HG02588 (cell line): ENCODE measurements around the gene NT5C3A.
"Not testable (repeated sequence)": the region's sequence is repeated elsewhere in the genome, so short reads cannot be mapped to it uniquely, and the experiment has no call there.

Experiments
- ATAC-seq: cut with Tn5 transposase; IDR thresholded peaks from one replicate; pipeline ENCODE4 v1.9.1; 2021; ENCODE audit warnings: mild to moderate bottlenecking, moderate library complexity; ENCODE audit not compliant: unreplicated experiment

The NT5C3A gene

GRCh38 chr7:33062023-33062781 is at the start of gene NT5C3A:
NT5C3A (minus strand) TSS chr7:33062776; CDS start chr7:33062705, 71 bp downstream.
- peak; percentile 41 for ATAC-seq

- no peak for ATAC-seq
These were observed 49.0 kb upstream of the NT5C3A start for GRCh38 chr7:33111614-33112013.

GRCh38 chr7:33109758-33110238 is 47.2 kb upstream of the NT5C3A start:
- no peak for ATAC-seq

GRCh38 chr7:33109005-33109757 is 46.6 kb upstream of the NT5C3A start, which contains the start of gene RP9:
RP9 (minus strand) TSS chr7:33109404; CDS start chr7:33109372, 32 bp downstream.
- peak; percentile 87 for ATAC-seq

GRCh38 chr7:33108554-33109004 is 46.0 kb upstream of the NT5C3A start:
- peak; percentile 4 for ATAC-seq

- ATAC-seq = peak; percentile 39
These were observed 44.8 kb upstream of the NT5C3A start for GRCh38 chr7:33107136-33108066.

GRCh38 chr7:33101906-33102305 is 39.3 kb upstream of the NT5C3A start:
- ATAC-seq = no peak

- ATAC-seq = no peak
These were observed 38.2 kb upstream of the NT5C3A start for GRCh38 chr7:33100770-33101169.

GRCh38 chr7:33099154-33099940 is 36.8 kb upstream of the NT5C3A start:
- ATAC-seq = no peak

GRCh38 chr7:33094745-33095275 is 32.2 kb upstream of the NT5C3A start:
- ATAC-seq = not testable (repeated sequence)

- ATAC-seq = no peak
These were observed 30.7 kb upstream of the NT5C3A start for GRCh38 chr7:33093266-33093665.

- ATAC-seq = no peak
These were observed 29.1 kb upstream of the NT5C3A start for GRCh38 chr7:33091641-33092191.

GRCh38 chr7:33091111-33091531 is 28.5 kb upstream of the NT5C3A start:
- ATAC-seq = no peak

- no peak for ATAC-seq
These were observed 26.6 kb upstream of the NT5C3A start for GRCh38 chr7:33089142-33089541.

GRCh38 chr7:33087858-33088257 is 25.3 kb upstream of the NT5C3A start:
- no peak for ATAC-seq

- no peak for ATAC-seq
These were observed 24.8 kb upstream of the NT5C3A start for GRCh38 chr7:33087356-33087755.

- no peak for ATAC-seq
These were observed 17.5 kb upstream of the NT5C3A start for GRCh38 chr7:33079763-33080690.

GRCh38 chr7:33079096-33079495 is 16.5 kb upstream of the NT5C3A start:
- ATAC-seq = no peak
